Activated effector memory CD4-positive, alpha-beta T cell treated with Interleukin-2 at 50 U/mL for 16 hours (primary cell): ENCODE results near the gene PDE6G.
A peak's percentile ranks its signal among the peaks of the same experiment; 100 is the strongest.
"Not testable (repeated sequence)": the region's sequence is repeated elsewhere in the genome, so short reads cannot be mapped to it uniquely, and the experiment has no call there.

ENCODE experiments used
- DNase-seq: peaks from one replicate; pipeline ENCODE4 v3.0.0-alpha.2; 2020

The PDE6G gene

GRCh38 chr17:81630274-81630673 is 26.1 kb downstream of the PDE6G start:
- DNase-seq, result no peak

DNA sequence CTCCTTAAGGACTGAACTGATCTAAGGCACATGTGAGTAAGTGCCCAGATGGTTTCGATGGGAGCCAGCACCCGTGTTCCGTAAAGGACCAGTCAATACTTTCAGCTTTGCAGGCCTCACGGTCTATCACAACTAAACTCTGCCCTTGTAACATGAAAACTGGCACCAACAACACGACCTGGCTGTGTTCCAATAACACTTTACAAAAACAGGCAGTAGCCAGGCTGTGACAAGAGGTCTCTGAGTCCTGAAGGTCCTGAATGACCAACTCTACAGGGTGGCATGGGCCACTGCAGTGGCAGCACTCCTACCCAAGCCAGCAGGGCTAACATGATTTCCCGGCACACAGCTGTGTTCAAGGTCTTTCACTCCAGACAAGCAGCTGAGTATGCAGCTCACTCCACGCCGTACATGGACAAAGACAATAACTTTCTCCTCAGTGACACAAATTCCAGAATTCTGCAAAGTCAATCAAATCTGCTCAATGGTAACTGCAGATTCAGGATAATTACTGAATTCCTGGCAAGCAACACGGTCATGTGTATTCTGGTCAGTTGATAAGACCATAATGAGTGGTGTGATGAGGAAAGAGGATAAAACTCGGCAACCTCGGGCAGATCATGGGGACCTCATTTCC is 34.7 kb downstream of the PDE6G start:
- DNase-seq, result no peak

DNA sequence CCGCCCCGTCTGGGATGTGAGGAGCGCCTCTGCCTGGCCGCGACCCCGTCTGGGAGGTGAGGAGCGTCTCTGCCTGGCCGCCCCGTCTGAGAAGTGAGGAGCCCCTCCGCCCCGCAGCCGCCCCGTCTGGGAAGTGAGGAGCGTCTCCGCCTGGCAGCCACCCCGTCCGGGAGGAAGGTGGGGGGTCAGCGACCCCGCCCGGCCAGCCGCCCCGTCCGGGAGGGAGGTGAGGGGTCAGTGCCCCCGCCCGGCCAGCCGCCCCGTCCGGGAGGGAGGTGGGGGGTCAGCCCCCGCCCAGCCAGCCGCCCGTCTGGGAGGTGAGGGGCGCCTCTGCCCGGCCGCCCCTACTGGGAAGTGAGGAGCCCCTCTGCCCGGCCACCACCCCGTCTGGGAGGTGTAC is 38.0 kb downstream of the PDE6G start:
- not testable (repeated sequence) for DNase-seq

DNA sequence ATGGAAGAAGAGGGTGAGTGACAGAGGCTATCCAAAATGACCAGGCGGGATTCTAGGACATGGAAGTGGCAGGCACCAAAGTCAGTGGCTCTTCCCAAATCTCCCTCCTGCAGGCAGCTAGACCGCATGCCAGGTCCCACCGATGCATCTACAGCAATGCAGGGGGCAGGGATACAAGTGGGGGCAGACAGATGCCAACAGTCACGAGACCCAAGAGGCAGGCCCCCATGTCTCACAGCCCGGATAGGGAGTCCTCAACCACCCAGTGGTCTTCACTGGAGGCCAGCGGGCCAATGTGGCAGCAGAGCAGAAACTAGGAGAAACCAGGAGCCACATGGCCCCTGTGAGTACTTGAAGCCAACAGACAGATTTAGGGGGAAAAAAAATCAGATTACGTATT is 39.5 kb downstream of the PDE6G start:
- no peak for DNase-seq

- no peak for DNase-seq
These were observed 40.9 kb downstream of the PDE6G start for GRCh38 chr17:81615401-81615930.

DNA sequence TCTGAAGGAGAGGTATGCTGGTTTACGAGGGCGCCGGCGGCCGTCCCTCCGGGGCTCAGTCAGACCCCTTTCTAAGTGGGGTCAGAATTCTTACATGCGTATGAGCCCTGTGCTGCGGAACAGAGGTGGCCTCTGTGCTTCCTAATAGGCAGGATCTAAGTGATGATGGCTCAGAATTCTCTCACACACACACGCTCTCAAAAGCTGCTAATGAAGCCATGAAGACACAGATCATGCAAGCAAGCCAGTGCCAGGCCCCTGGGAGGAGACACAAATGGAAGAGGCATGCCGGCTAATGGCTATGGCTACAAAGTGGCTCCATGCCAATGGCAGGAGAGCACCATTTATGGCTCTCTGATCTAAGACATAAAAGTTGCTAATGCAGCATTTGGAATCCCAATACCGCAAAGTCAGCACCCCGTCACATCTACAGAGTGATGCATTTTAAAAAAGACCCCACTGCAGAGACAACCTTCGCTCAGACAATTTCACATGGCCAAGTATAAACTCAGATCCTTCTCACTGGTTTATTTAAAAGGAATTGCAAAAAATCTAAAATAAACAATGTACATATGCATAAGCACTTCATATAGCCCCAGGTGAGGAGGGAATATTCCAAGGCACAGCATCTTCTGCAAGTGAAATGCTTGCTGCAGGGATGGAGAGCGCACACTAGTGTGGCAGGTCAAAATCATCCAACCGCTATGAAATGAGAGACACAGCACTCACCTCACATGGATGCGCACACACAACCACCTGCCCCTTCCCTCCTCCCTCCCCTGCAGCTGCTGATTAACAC is 44.0 kb downstream of the PDE6G start:
- DNase-seq, result no peak

GRCh38 chr17:81609541-81610311 is 46.6 kb downstream of the PDE6G start:
- no peak for DNase-seq

- DNase-seq, result no peak
These were observed 47.7 kb downstream of the PDE6G start for GRCh38 chr17:81608605-81609004.

DNA sequence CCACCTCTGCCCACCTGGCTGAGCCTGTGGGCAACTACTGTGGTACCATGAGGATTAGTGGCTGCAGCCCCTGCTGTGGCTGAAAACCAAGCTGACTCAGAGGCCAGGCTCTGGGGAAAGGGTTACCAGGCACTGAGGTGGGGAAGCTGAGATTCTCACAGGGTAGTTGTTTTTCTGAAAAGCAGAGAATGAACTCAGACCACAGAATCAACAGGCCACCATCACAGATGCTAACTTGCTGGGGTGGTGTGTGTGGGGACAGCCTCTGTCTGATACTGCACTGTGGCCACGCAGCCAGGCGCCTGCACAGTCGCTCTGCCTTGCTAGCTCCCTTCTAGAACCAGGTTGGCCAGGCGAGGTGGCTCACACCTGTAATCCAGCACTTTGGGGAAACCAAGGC is 48.3 kb downstream of the PDE6G start:
- no peak for DNase-seq

GRCh38 chr17:81607431-81607830 is 48.9 kb downstream of the PDE6G start:
- DNase-seq, result no peak

DNA sequence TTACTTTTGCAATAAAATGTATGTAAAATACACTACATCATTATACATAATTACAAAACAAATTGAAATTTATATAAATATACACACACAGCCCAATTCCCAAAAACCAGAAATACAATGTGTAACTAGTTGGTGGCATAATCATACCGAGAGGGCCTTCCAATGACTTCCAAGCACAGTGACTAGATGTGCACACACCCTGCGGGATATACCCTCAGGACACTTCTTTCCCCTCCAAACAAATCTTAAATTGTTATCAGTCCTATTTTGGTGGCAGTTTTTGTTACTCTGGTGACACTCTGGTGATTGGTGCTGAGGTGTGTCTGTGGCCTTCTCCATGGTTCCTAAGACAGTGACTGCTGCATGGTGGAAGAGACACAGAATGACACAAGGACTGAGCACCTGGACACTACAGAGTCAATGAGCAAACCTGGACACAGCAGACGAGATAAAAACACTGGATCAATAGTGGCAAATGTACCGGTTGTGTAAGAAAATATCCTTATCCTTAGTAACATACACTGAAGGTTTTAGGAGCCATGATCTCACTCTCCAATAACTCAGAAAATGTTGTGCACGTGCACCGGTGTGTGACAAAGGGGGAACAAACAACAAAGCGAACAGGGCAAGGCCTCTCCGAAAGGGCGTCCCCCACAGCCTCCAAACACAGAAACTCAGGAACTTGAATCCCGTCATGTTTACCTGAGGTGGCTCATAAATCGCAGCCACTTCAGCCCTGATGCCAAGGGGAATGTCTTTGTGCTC is 52.3 kb downstream of the PDE6G start:
- no peak for DNase-seq

DNA sequence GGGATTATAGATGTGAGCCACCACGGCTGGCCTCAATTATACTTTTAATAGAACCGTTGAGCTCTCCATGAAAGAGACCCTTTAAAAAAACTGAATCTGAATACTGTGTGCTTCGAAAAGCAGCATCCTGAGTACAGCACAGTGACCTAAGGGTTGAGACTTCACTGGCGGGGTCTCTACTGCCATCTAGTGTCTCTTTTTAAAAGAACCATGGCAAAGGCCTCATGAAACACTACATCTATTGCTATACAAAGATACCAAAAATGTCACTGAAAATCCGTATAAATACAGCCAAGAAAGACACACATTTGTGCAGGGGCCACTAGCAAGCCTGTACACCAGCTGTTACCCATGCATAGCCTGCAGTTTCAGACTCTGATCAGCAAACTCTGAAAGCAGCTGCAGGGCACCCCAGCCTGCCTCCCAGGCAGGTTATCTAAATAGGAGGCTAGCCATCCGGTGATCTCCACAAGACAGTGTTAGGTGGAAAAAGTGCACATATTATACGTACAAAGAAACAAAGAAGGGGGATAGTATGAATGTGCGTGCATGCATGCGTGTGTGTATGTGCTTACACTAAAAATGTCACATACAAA is 54.7 kb downstream of the PDE6G start:
- DNase-seq, result peak; percentile 6
